T-helper 22 cell (primary cell): Measurements from ENCODE around the gene C6orf132.

ENCODE experiments used
- DNase-seq: peaks from one replicate; pipeline ENCODE4 v3.0.0-alpha.2; 2020; ENCODE audit warnings: low read depth

The C6orf132 gene

DNA sequence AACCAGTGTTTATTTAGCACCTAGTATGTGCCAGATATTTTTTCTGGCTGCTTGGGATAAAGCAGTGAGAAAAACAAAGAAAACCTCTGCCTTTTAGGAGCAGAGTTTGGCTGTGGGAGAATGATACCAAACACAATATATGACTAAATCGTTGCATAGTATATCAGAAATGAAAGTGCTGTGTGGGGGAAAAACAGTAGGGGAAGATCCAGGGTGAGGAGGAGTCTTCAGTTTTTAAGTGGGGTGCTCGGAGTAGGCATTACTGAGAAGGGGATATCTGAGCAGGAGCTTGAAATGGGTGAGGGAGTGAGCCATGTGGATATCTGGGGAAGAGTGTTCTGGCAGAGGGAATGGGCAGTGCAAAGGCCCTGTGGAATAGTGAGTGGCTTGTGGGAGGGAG lies 69.1 kb downstream of the C6orf132 start:
- no peak for DNase-seq

- DNase-seq, result no peak
Measured at GRCh38 chr6:42071881-42072583, 70.4 kb downstream of the C6orf132 start.

DNA sequence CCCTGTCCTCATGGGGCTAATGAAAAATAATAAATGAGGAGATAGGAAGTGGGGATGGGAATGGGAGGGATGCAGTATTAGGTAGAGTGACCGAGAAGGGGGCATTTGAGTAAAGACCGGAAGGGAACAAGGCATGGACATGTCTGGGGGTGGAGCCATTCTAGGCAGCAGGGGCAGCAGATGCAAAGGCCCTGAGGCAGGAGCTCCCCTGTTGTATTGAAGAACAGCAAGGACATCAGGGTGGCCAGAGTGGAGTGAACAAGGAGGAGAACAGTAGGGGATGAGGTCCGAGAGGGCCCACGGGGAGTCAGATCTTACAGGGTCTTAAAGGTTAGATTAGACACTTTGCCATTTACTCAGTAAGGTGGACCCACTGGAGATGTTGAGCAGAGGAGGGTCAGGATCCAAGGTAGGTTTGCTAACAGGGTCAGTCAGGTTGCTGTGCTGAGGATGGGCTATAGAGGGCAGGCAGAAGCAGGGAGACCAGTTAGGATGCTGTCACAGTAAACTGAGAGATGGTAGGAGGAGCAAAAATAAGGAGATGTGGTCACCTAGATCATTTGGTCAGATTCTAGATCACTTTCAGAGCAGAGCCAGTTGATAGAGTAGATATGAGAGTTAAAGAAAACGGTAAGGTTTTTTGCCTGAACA lies 73.4 kb downstream of the C6orf132 start:
- no peak for DNase-seq

DNA sequence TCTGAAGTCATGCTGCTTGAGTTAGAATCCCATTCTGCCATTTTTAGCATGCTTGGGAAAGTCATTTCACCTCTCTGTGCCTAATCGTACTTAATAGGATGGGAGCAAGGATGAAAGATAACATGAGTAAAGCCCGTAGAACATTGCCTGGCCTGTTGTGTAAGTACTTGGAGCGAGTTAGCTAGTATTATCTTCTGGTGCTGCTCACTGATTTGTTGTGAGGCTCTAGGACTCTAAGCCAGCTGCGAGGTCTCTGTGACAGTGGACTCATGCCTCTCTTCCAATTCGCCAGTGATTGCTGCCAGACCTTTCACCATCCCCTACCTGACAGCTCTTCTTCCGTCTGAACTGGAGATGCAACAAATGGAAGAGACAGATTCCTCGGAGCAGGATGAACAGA lies 74.2 kb downstream of the C6orf132 start:
- DNase-seq, result no peak

DNA sequence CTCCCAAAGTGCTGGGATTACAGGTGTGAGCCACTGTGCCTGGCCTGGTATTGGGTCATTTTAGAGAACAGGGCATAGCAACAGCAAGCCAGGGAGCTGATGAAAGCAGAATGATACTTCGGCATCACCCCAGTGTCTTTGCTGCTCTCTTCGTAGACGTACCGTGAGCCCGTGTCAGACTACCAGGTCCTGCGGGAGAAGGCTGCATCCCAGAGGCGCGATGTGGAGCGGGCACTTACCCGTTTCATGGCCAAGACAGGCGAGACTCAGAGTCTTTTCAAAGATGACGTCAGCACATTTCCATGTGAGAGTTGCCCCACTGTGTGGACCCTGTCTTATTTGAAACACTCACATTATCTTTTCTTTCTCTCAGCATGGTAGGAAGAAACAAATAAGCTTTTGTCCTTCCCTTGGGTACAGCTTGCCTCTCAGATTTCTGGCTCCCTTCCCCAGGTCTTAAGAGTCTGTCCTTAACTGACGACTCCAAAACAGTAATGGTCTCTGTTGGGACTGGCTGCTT lies 76.2 kb downstream of the C6orf132 start:
- no peak for DNase-seq

DNA sequence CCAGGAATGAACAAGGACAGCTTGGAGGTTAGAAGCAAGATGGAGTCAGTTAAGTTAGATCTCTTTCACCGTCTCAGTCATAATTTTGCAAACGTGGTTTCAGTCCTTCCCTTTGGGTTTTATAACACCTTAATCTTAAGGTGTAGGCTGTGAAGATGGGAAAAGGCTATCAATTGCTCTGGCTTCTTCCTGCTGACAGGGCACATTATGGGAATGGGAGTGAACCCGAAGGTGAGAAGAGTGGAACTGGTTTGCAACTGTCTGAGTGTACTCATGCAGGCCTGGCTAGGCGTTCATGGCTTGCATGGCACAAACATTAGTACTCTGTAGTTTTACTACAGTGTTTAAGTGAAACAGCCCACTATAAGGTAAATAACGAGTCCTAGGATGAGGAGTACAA lies 82.7 kb downstream of the C6orf132 start:
- DNase-seq, result no peak

DNA sequence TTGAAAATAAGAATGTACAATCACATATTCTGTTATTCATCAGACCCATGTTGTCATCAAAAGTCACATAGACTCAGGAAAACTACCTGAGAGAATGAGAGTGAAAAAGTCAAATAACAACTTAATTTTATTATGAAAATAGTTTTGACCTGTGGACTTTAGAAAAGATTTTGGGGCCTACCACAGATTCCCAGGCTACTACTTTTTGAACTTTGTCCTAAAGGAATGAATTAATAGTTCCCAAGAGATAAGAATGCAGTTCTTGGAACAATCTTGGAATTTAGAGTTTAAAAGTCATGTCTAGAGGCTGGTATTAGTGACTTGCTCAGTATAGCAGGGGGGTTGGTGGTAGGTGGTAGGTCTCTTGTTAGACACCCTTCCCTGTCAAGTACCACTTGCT lies 88.8 kb downstream of the C6orf132 start:
- no peak for DNase-seq

DNA sequence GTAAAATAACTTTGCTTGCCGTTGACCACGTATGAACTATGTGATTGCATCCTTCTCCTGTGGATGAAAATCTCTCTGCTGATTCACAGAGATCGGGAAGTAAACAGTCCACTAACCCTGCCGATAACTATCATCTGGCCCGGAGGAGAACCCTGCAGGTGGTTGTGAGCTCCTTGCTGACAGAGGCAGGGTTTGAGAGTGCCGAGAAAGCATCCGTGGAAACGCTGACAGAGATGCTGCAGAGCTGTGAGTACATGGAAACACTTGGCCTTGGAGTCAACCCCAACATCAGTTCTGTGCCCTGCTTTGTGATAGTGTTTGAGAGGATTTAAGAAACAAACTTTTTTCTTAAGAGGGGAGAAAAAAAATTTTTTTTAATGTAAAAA lies 91.2 kb downstream of the C6orf132 start:
- DNase-seq, result no peak
